ENCODE results near the gene COL4A1.

The COL4A1 gene

GRCh38 chr13:110187641-110188161, 119.3 kb downstream of the COL4A1 start:
- DNase-seq, result no peak

- no peak for DNase-seq
Measured at GRCh38 chr13:110186231-110186855, 120.6 kb downstream of the COL4A1 start.

- no peak for DNase-seq
Measured at GRCh38 chr13:110185696-110186095, 121.3 kb downstream of the COL4A1 start.

GRCh38 chr13:110183910-110184309, 123.0 kb downstream of the COL4A1 start:
- DNase-seq, result no peak

GRCh38 chr13:110182461-110182860, 124.5 kb downstream of the COL4A1 start:
- DNase-seq, result no peak

- DNase-seq, result no peak
Measured at GRCh38 chr13:110182003-110182402, 125.0 kb downstream of the COL4A1 start.

- DNase-seq, result no peak
Measured at GRCh38 chr13:110179857-110180147, 127.2 kb downstream of the COL4A1 start.

GRCh38 chr13:110179116-110179856, 127.7 kb downstream of the COL4A1 start:
- no peak for DNase-seq

- DNase-seq, result no peak
Measured at GRCh38 chr13:110177790-110178189, 129.2 kb downstream of the COL4A1 start.

GRCh38 chr13:110176431-110176830, 130.5 kb downstream of the COL4A1 start:
- DNase-seq, result no peak

GRCh38 chr13:110173247-110173818, 133.6 kb downstream of the COL4A1 start:
- DNase-seq, result no peak

GRCh38 chr13:110170882-110171281, 136.1 kb downstream of the COL4A1 start:
- no peak for DNase-seq

GRCh38 chr13:110170020-110170790, 136.8 kb downstream of the COL4A1 start:
- no peak for DNase-seq

GRCh38 chr13:110168999-110169933, 137.7 kb downstream of the COL4A1 start:
- no peak for DNase-seq

GRCh38 chr13:110166598-110166997, 140.4 kb downstream of the COL4A1 start:
- no peak for DNase-seq

GRCh38 chr13:110164706-110165105, 142.3 kb downstream of the COL4A1 start:
- DNase-seq, result no peak

GRCh38 chr13:110162866-110163658, 143.9 kb downstream of the COL4A1 start:
- DNase-seq, result no peak

- no peak for DNase-seq
Measured at GRCh38 chr13:110162053-110162452, 144.9 kb downstream of the COL4A1 start.

GRCh38 chr13:110161112-110161882, 145.7 kb downstream of the COL4A1 start:
- no peak for DNase-seq

GRCh38 chr13:110158226-110158625, 148.7 kb downstream of the COL4A1 start:
- DNase-seq, result no peak

- DNase-seq, result no peak
Measured at GRCh38 chr13:110157718-110158117, 149.2 kb downstream of the COL4A1 start.

Data from Kasumi-1 (cell line).